Measurements from ENCODE around the gene ACBD4.

The ACBD4 gene

DNA sequence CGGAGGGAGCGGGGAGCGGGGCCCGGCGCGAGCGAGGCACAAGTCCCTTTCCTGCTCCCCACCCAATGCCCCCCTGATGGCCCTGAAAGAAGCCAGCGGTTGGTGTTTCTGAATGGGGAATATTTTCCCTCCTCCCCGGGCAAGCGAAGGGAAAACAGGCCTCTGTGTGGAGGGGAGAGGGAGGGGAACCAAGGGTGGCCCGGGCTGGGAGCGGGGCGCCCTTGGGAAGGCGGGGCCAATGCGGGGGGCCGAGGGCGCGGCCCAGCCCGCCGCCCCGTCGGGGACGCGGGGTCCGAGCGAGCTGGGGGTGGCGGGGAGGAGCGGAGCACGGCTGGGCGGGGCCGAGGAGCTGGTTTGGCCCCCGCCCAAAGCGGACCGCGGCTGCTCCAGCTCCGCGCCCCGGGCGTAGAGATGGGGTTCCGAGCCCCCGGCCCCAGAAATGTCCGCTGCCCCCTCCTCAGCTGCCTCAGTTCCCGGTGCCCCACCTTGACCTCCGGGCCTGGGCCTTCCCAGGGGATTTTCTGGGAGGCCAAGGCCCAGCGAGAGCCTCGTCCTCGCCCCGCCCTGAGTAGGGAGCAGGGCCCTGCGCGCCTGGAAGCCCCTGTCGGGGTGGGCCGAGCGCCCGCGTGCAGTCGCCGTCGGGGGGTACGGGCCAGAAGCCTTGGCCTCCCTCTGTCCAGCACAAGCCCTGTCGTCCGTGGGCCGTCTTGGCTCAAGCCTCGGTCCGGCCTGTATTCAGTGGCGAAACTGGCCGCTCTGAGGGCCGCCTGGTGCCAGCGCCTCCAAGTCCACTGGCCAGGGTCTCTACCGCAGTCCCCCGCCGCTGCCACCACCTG lies 8.9 kb downstream of the ACBD4 start:
- Histone ChIP-seq H3K4me3 (ENCODE audit: low read depth in 1 of 2, low read length in 2 of 2) (peak overlapping the region; percentile 59 to 61), H3K4me1 (ENCODE audit: insufficient read depth, low read length) (peaks cover 23% of the 10 kb centered on the region), H3K9ac (ENCODE audit: low read length) (peak overlapping the region; percentile 71)

DNA sequence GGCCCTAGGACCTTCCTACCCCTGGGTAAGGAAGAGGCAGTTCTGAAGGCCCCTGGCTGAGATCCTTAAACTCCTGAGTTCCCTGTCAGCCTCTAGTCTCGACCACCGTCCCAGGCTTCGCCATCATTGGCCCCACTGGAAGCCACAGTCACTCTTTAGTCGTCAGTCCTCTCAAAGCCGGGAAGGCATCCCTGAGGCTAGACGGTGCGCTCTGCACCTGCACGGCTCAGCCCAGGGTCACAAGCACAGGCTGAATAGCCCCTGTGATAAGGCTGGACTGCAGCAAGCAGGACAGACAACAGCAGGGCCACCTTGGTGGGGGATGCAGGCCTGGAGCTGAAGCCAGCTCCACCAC lies 9.5 kb downstream of the ACBD4 start:
- peak overlapping the region; percentile 71 for H3K9ac ChIP-seq (ENCODE audit: low read length)
- peaks cover 23% of the 10 kb centered on the region for H3K4me1 ChIP-seq (ENCODE audit: insufficient read depth, low read length)
- H3K27ac ChIP-seq (ENCODE audit: low read depth, low read length), result peak overlapping the region; percentile 96
- H3K36me3 ChIP-seq (ENCODE audit: insufficient read depth, low read length), result no peaks in the 10 kb centered on the region
- no peaks in the 10 kb centered on the region for H3K27me3 ChIP-seq (ENCODE audit: control insufficient read depth in 1 of 2, insufficient read depth in 2 of 2, low read length in 2 of 2)
- H3K9me3 ChIP-seq (ENCODE audit: low read length), result no peaks in the 10 kb centered on the region
- peak overlapping the region in 1 of 2 donors; percentile 61 for H3K4me3 ChIP-seq (ENCODE audit: low read depth in 1 of 2, low read length in 2 of 2)

More for the DNA sequence above, 8.9 kb downstream of the ACBD4 start:
- H3K27ac ChIP-seq (ENCODE audit: low read depth, low read length), result peak overlapping the region; percentile 96
- no peaks in the 10 kb centered on the region for H3K27me3 ChIP-seq (ENCODE audit: control insufficient read depth in 1 of 2, insufficient read depth in 2 of 2, low read length in 2 of 2)
- no peaks in the 10 kb centered on the region for H3K36me3 ChIP-seq (ENCODE audit: insufficient read depth, low read length)
- no peaks in the 10 kb centered on the region for H3K9me3 ChIP-seq (ENCODE audit: low read length)

GRCh38 chr17:45146166-45146565 lies 10.7 kb downstream of the ACBD4 start:
- Histone ChIP-seq H3K9ac (ENCODE audit: low read length) (no peak overlapping the region), H3K36me3 (ENCODE audit: insufficient read depth, low read length) (no peaks in the 10 kb centered on the region), H3K27me3 (ENCODE audit: control insufficient read depth in 1 of 2, insufficient read depth in 2 of 2, low read length in 2 of 2) (no peaks in the 10 kb centered on the region), H3K9me3 (ENCODE audit: low read length) (no peaks in the 10 kb centered on the region), H3K4me1 (ENCODE audit: insufficient read depth, low read length) (peaks cover 28% of the 10 kb centered on the region), H3K27ac (ENCODE audit: low read depth, low read length) (peak overlapping the region; percentile 98), H3K4me3 (ENCODE audit: low read depth in 1 of 2, low read length in 2 of 2) (peak overlapping the region; percentile 10 to 76)

DNA sequence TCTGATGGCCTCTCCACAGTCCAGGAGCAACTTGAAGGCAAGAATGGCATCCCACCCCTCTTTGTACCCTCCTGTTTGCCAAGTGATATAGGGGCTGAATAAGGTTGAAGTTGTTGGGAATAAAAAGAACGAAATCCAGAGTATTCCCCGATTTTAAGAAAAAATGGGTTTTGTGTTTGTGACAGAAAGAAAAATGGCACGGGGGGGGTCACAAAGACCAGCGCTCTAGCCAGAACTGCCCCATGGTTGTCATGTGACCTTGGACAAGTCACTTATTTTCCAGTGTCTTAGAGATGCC lies 11.1 kb downstream of the ACBD4 start:
- peaks cover 32% of the 10 kb centered on the region for H3K4me1 ChIP-seq (ENCODE audit: insufficient read depth, low read length)
- peak overlapping the region; percentile 79 for H3K9ac ChIP-seq (ENCODE audit: low read length)
- H3K27ac ChIP-seq (ENCODE audit: low read depth, low read length), result peak overlapping the region; percentile 98
- no peaks in the 10 kb centered on the region for H3K27me3 ChIP-seq (ENCODE audit: control insufficient read depth in 1 of 2, insufficient read depth in 2 of 2, low read length in 2 of 2)
- peak overlapping the region; percentile 10 to 76 for H3K4me3 ChIP-seq (ENCODE audit: low read depth in 1 of 2, low read length in 2 of 2)
- H3K36me3 ChIP-seq (ENCODE audit: insufficient read depth, low read length), result no peaks in the 10 kb centered on the region
- H3K9me3 ChIP-seq (ENCODE audit: low read length), result no peaks in the 10 kb centered on the region

GRCh38 chr17:45146890-45147580 lies 11.5 kb downstream of the ACBD4 start:
- no peaks in the 10 kb centered on the region for H3K36me3 ChIP-seq (ENCODE audit: insufficient read depth, low read length)
- H3K9ac ChIP-seq (ENCODE audit: low read length), result peak overlapping the region; percentile 79
- no peaks in the 10 kb centered on the region for H3K27me3 ChIP-seq (ENCODE audit: control insufficient read depth in 1 of 2, insufficient read depth in 2 of 2, low read length in 2 of 2)
- no peaks in the 10 kb centered on the region for H3K9me3 ChIP-seq (ENCODE audit: low read length)
- H3K4me3 ChIP-seq (ENCODE audit: low read depth in 1 of 2, low read length in 2 of 2), result peak overlapping the region; percentile 48 to 76
- H3K4me1 ChIP-seq (ENCODE audit: insufficient read depth, low read length), result peaks cover 37% of the 10 kb centered on the region
- peak overlapping the region; percentile 98 for H3K27ac ChIP-seq (ENCODE audit: low read depth, low read length)

DNA sequence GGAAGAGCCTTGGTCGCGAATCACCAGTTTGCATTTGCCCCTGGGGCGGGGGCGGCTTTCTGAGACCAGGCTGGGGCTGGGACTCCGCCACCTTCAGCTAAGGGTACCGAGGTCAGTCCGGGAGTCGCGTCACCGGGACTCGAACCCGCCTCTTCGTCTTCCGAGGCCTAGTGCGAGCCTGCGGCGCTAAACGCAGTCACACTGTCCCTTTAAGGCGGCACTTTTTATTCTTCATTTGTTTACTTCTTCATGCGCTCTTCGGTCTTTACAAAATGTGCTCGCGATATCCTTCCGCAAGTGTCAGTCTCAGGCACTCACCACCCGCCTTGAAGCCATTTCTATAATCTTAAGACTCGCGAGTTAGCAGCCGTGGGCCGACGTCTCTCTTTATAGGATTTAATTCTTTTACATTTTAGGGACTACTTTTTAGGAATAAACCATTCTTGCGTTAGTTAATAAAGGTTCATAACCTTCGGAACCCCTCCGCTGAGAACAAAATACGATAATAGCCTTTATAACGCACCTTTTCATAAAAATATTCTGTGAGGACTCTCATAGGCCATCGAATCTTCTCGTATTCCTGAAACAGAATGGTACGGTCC lies 12.2 kb downstream of the ACBD4 start:
- Histone ChIP-seq H3K4me1 (ENCODE audit: insufficient read depth, low read length) (peaks cover 43% of the 10 kb centered on the region), H3K27me3 (ENCODE audit: control insufficient read depth in 1 of 2, insufficient read depth in 2 of 2, low read length in 2 of 2) (no peaks in the 10 kb centered on the region), H3K9me3 (ENCODE audit: low read length) (no peaks in the 10 kb centered on the region), H3K36me3 (ENCODE audit: insufficient read depth, low read length) (no peaks in the 10 kb centered on the region), H3K9ac (ENCODE audit: low read length) (peak overlapping the region; percentile 79), H3K4me3 (ENCODE audit: low read depth in 1 of 2, low read length in 2 of 2) (peak overlapping the region; percentile 48 to 76), H3K27ac (ENCODE audit: low read depth, low read length) (peak overlapping the region; percentile 98)

GRCh38 chr17:45148183-45149036 lies 12.9 kb downstream of the ACBD4 start, which contains the start of gene HEXIM1:
Gene HEXIM1, plus strand, starts transcription at chr17:45148475. Its CDS starts 716 bp downstream, at chr17:45149191.
- H3K4me1 ChIP-seq (ENCODE audit: insufficient read depth, low read length), result peaks cover 40% of the 10 kb centered on the region
- no peaks in the 10 kb centered on the region for H3K9me3 ChIP-seq (ENCODE audit: low read length)
- H3K27ac ChIP-seq (ENCODE audit: low read depth, low read length), result peak within 1 kb of the TSS; percentile 100
- peak within 1 kb of the TSS; percentile 99 for H3K9ac ChIP-seq (ENCODE audit: low read length)
- H3K27me3 ChIP-seq (ENCODE audit: control insufficient read depth in 1 of 2, insufficient read depth in 2 of 2, low read length in 2 of 2), result no peaks in the 10 kb centered on the region
- H3K36me3 ChIP-seq (ENCODE audit: insufficient read depth, low read length), result no peaks in the 10 kb centered on the region
- H3K4me3 ChIP-seq (ENCODE audit: low read depth in 1 of 2, low read length in 2 of 2), result peak within 1 kb of the TSS; percentile 94 to 100

GRCh38 chr17:45149037-45149668 lies 13.7 kb downstream of the ACBD4 start:
- Histone ChIP-seq H3K9me3 (ENCODE audit: low read length) (no peaks in the 10 kb centered on the region), H3K27me3 (ENCODE audit: control insufficient read depth in 1 of 2, insufficient read depth in 2 of 2, low read length in 2 of 2) (no peaks in the 10 kb centered on the region), H3K27ac (ENCODE audit: low read depth, low read length) (peak overlapping the region; percentile 100), H3K4me3 (ENCODE audit: low read depth in 1 of 2, low read length in 2 of 2) (peak overlapping the region; percentile 94 to 100), H3K4me1 (ENCODE audit: insufficient read depth, low read length) (peaks cover 37% of the 10 kb centered on the region), H3K9ac (ENCODE audit: low read length) (peak overlapping the region; percentile 99), H3K36me3 (ENCODE audit: insufficient read depth, low read length) (no peaks in the 10 kb centered on the region)

DNA sequence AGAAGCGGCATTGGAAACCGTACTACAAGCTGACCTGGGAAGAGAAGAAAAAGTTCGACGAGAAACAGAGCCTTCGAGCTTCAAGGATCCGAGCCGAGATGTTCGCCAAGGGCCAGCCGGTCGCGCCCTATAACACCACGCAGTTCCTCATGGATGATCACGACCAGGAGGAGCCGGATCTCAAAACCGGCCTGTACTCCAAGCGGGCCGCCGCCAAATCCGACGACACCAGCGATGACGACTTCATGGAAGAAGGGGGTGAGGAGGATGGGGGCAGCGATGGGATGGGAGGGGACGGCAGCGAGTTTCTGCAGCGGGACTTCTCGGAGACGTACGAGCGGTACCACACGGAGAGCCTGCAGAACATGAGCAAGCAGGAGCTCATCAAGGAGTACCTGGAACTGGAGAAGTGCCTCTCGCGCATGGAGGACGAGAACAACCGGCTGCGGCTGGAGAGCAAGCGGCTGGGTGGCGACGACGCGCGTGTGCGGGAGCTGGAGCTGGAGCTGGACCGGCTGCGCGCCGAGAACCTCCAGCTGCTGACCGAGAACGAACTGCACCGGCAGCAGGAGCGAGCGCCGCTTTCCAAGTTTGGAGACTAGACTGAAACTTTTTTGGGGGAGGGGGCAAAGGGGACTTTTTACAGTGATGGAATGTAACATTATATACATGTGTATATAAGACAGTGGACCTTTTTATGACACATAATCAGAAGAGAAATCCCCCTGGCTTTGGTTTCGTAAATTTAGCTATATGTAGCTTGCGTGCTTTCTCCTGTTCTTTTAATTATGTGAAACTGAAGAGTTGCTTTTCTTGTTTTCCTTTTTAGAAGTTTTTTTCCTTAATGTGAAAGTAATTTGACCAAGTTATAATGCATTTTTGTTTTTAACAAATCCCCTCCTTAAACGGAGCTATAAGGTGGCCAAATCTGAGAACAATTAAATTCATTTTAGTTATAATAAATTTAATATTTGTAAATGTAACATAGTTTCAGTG lies 14.5 kb downstream of the ACBD4 start:
- Histone ChIP-seq H3K4me3 (ENCODE audit: low read depth in 1 of 2, low read length in 2 of 2) (peak overlapping the region; percentile 94 to 100), H3K9ac (ENCODE audit: low read length) (peak overlapping the region; percentile 99), H3K36me3 (ENCODE audit: insufficient read depth, low read length) (no peaks in the 10 kb centered on the region), H3K9me3 (ENCODE audit: low read length) (no peaks in the 10 kb centered on the region), H3K27ac (ENCODE audit: low read depth, low read length) (peak overlapping the region; percentile 100), H3K27me3 (ENCODE audit: control insufficient read depth in 1 of 2, insufficient read depth in 2 of 2, low read length in 2 of 2) (no peaks in the 10 kb centered on the region), H3K4me1 (ENCODE audit: insufficient read depth, low read length) (peaks cover 37% of the 10 kb centered on the region)
